Peyer's patch (tissue), 4 donors: ENCODE data around the gene REV3L. TPM values are rescaled to one million over a fixed set of nuclear protein-coding genes. Genes with fewer than 3 reads are reported as not detected.

ENCODE experiments used
- DNase-seq, 3 donors: peaks; one replicate each; pipeline ENCODE4 v3.0.0-alpha.2; 2017 to 2019
- H3K27ac ChIP-seq, 4 donors: fragments of 200-600 bp; sonication (generic); one replicate each; pipeline ENCODE4 v1.5.1; 2016 to 2019
- H3K27me3 ChIP-seq, 2 donors: fragments of 200-600 bp; sonication (generic); one replicate each; pipeline ENCODE4 v1.5.1; 2019
- H3K36me3 ChIP-seq, 3 donors: fragments of 200-600 bp; sonication (generic); one replicate each; pipeline ENCODE4 v1.5.1; 2016 to 2019
- H3K4me1 ChIP-seq, 4 donors: fragments of 200-600 bp; sonication (generic); one replicate each; pipeline ENCODE4 v1.5.1; 2016 to 2019
- H3K4me3 ChIP-seq, 4 donors: fragments of 200-600 bp; sonication (generic); 1 replicate in 3 of 4; 2 replicates in 1 of 4; pipeline ENCODE4 v1.5.1; 2016 to 2019; ENCODE audit warnings: mild to moderate bottlenecking in 1 of 4
- H3K9me3 ChIP-seq, 4 donors: fragments of 200-600 bp; sonication (generic); one replicate each; pipeline ENCODE4 v1.5.1; 2016 to 2019; ENCODE audit warnings: mild to moderate bottlenecking in 1 of 4
- CTCF ChIP-seq, 6 experiments: fragments of 450-650 bp in 4 of 6; fragments of 200-600 bp in 2 of 6; sonication (generic) in 1 of 6; IDR thresholded peaks; one replicate each; pipeline ENCODE4 v1.5.1; 2017 to 2019; ENCODE audit warnings: antibody characterized with exemption in 6 of 6, mild to moderate bottlenecking in 3 of 6, moderate library complexity in 1 of 6
- POLR2A ChIP-seq, 2 donors: fragments of 450-650 bp; IDR thresholded peaks; one replicate each; pipeline ENCODE4 v1.5.1; 2017; ENCODE audit warnings: antibody characterized with exemption in 2 of 2, mild to moderate bottlenecking in 2 of 2, moderate library complexity in 2 of 2
- total RNA-seq, 4 donors: library from RNA; depleted of rRNA; stranded (reverse); fragments of >200 nt; gene quantifications; one replicate each; pipeline ENCODE4 v1.1.0, GENCODE V29; 2016

The REV3L gene
- total RNA-seq, 4 donors from 2014 or later, result 20.5 to 50.3 (median 38.0) TPM

DNA sequence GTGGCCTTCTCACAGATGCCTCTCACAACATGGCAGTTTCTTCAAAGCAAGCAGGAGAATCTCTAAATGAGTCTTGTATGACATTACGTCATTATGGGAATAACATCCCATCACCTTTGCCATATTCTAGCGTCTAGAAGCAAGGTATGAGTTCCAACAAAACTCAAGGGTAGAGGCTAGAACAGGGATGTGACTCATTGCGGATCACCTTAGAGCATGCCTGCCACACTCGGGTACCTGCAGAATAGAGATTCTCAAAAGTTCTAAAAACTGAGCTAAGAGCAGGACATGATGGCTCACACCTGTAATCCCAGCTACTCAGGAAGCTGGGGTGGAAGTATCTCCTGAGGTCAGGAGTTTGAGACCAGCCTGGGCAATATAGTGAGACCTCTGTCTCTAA, 212.9 kb downstream of the REV3L start:
- Histone ChIP-seq H3K36me3 (peaks cover 0 to 49% (median 0%) of the 10 kb centered on the region in 3 donors), H3K27ac (no peak overlapping the region)

DNA sequence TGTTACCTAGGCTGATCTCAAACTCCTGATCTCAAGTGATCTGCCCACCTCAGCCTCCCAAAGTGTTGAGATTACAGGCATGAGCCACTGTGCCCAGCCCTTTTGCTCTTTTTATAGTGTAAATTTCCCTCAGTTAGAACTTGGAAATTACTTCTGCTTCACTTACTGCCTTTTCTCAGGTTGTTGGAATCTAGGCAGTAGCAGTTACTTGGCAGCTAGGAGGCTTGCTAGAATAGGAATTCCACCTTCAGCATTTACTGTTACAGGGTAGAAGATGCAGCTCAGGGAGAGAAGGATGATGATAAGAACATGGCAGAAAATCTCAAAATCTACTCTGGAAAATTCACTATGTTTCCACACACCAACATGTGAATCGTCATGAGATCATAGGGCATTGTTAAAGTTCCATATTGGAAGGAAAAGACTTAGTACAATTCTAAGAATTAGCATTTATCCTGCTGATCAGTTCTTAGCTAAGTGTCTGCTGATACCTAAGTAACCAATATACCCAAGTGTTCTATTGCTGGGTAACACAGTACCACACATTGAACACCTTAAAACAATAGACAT, 213.5 kb downstream of the REV3L start:
- no peak overlapping the region for H3K27ac ChIP-seq
- no peak for DNase-seq
- H3K36me3 ChIP-seq, result peaks cover 0 to 48% (median 0%) of the 10 kb centered on the region in 3 donors
- H3K4me3 ChIP-seq, result no peak overlapping the region
- H3K9me3 ChIP-seq, result peaks cover 0 to 9% (median 0%) of the 10 kb centered on the region in 4 donors
- no peaks in the 10 kb centered on the region for H3K4me1 ChIP-seq
- H3K27me3 ChIP-seq, result no peaks in the 10 kb centered on the region
- TF ChIP-seq CTCF (IDR thresholded peaks at IDR 0.05) (no peak), POLR2A (IDR thresholded peaks at IDR 0.05) (no peak)

More for the DNA sequence above, 212.9 kb downstream of the REV3L start:
- TF ChIP-seq CTCF (IDR thresholded peaks at IDR 0.05) (no peak), POLR2A (IDR thresholded peaks at IDR 0.05) (no peak)
- no peaks in the 10 kb centered on the region for H3K27me3 ChIP-seq
- H3K9me3 ChIP-seq, result peaks cover 0 to 15% (median 0%) of the 10 kb centered on the region in 4 donors
- no peaks in the 10 kb centered on the region for H3K4me1 ChIP-seq
- H3K4me3 ChIP-seq, result no peak overlapping the region
- no peak for DNase-seq

GRCh38 chr6:111267764-111268333, 215.2 kb downstream of the REV3L start:
- H3K4me3 ChIP-seq, result no peak overlapping the region
- no peak for DNase-seq
- H3K9me3 ChIP-seq, result peaks cover 0 to under 1% (median 0%) of the 10 kb centered on the region in 4 donors
- H3K27ac ChIP-seq, result no peak overlapping the region
- no peaks in the 10 kb centered on the region for H3K27me3 ChIP-seq
- peaks cover 0 to 41% (median 0%) of the 10 kb centered on the region in 3 donors for H3K36me3 ChIP-seq
- no peak for TF ChIP-seq POLR2A (IDR thresholded peaks at IDR 0.05)
- TF ChIP-seq CTCF (IDR thresholded peaks at IDR 0.05), result no peak
- no peaks in the 10 kb centered on the region for H3K4me1 ChIP-seq

DNA sequence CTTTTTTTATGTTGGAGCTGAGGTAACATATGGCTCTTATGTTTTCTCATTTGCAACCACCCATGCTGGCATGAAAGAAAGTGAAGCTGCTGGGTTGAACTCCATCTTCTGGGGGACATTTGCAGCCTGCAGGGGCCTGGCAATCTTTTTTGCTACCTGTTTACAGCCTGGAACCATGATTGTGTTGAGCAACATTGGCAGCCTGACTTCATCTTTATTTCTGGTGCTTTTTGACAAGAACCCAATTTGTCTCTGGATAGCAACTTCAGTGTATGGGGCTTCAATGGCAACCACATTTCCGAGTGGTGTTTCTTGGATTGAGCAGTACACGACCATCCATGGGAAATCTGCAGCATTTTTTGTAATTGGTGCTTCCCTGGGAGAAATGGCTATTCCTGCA, 216.7 kb downstream of the REV3L start:
- DNase-seq, result no peak
- no peaks in the 10 kb centered on the region for H3K27me3 ChIP-seq
- H3K4me3 ChIP-seq, result no peak overlapping the region
- H3K4me1 ChIP-seq, result no peaks in the 10 kb centered on the region
- no peaks in the 10 kb centered on the region for H3K9me3 ChIP-seq
- peaks cover 0 to 40% (median 0%) of the 10 kb centered on the region in 3 donors for H3K36me3 ChIP-seq
- no peak for TF ChIP-seq CTCF (IDR thresholded peaks at IDR 0.05)
- TF ChIP-seq POLR2A (IDR thresholded peaks at IDR 0.05), result no peak
- H3K27ac ChIP-seq, result no peak overlapping the region

GRCh38 chr6:111265842-111266241, 217.2 kb downstream of the REV3L start:
- DNase-seq, result no peak
- H3K9me3 ChIP-seq, result no peaks in the 10 kb centered on the region
- H3K36me3 ChIP-seq, result peaks cover 0 to 40% (median 0%) of the 10 kb centered on the region in 3 donors
- H3K4me1 ChIP-seq, result no peaks in the 10 kb centered on the region
- no peak overlapping the region for H3K27ac ChIP-seq
- H3K4me3 ChIP-seq, result no peak overlapping the region
- TF ChIP-seq CTCF (IDR thresholded peaks at IDR 0.05) (no peak), POLR2A (IDR thresholded peaks at IDR 0.05) (no peak)
- no peaks in the 10 kb centered on the region for H3K27me3 ChIP-seq
